HL-60 (cell line): ENCODE measurements around the gene CLC.

ENCODE experiments used
- DNase-seq, 2 experiments: peaks; one replicate each; pipeline ENCODE4 v3.0.0-alpha.2; 2010 to 2020; ENCODE audit warnings: low read depth in 1 of 2, low spot score in 1 of 2
- H3K27ac ChIP-seq: fragments of 250-450 bp; sonication (Bioruptor Pico); replicated peaks from 2 replicates; pipeline ENCODE4 v1.5.1; 2020; ENCODE audit warnings: mild to moderate bottlenecking, moderate library complexity
- H3K27me3 ChIP-seq: fragments of 250-450 bp; sonication (Bioruptor Pico); 2 replicates; pipeline ENCODE4 v1.5.1; 2021; ENCODE audit warnings: mild to moderate bottlenecking, moderate library complexity; ENCODE audit not compliant: insufficient read depth, poor library complexity, severe bottlenecking
- H3K4me3 ChIP-seq: replicated peaks from 2 replicates; pipeline ENCODE4 v1.5.1; 2011; ENCODE audit warnings: mild to moderate bottlenecking, control low read depth, low read length; ENCODE audit not compliant: insufficient read depth
- GABPA ChIP-seq: IDR thresholded peaks from 2 replicates; pipeline ENCODE4 v1.6.1; 2012; ENCODE audit warnings: low read depth
- POLR2AphosphoS5 ChIP-seq: IDR thresholded peaks from 2 replicates; pipeline ENCODE4 v1.6.1; 2012; ENCODE audit warnings: low read depth
- SPI1 ChIP-seq: IDR thresholded peaks from 2 replicates; pipeline ENCODE4 v1.6.1; 2012; ENCODE audit warnings: low read depth, mild to moderate bottlenecking, borderline replicate concordance
- long read RNA-seq: library from polyadenylated mRNA; unstranded; transcript quantifications from one replicate; pipeline ENCODE4 v2.0.0, GENCODE V29; 2020
- TF ChIP-seq, protein P1 (sequence below): IDR thresholded peaks from one replicate; pipeline ENCODE4 v1.5.1; 2011; ENCODE audit warnings: low read length, control low read depth, inconsistent platforms; ENCODE audit not compliant: insufficient read depth
- TF ChIP-seq, protein P2 (sequence below): IDR thresholded peaks from 2 replicates; pipeline ENCODE4 v1.6.1; 2012; ENCODE audit warnings: low read depth; ENCODE audit not compliant: insufficient replicate concordance

Gene CLC
- long read RNA-seq = 0 reads

DNA sequence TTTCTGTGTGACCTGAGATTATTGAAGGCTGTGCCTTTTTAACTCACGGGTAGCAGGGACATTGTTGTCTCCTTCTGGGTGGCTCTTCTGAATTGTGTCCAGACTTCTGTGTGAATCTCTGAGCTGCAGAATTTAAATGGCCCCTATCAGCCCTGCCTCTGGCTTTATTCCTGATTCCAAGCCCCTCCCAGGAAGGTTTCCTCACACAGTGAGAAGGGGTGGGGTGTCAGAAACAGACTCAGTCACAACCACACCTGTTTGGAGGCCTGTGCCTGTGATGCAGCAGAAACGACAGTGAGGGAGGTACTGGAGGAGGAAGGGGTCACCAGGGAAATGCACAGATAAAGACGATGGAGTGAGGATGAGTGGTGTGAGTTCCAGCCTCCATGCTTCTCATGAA, at the start of gene CLC:
Gene CLC, minus strand, starts transcription at position 139 of the 400 bp plus-strand sequence. Its CDS starts 77 bp downstream, at position 62.
- TF ChIP-seq, protein P1, sequence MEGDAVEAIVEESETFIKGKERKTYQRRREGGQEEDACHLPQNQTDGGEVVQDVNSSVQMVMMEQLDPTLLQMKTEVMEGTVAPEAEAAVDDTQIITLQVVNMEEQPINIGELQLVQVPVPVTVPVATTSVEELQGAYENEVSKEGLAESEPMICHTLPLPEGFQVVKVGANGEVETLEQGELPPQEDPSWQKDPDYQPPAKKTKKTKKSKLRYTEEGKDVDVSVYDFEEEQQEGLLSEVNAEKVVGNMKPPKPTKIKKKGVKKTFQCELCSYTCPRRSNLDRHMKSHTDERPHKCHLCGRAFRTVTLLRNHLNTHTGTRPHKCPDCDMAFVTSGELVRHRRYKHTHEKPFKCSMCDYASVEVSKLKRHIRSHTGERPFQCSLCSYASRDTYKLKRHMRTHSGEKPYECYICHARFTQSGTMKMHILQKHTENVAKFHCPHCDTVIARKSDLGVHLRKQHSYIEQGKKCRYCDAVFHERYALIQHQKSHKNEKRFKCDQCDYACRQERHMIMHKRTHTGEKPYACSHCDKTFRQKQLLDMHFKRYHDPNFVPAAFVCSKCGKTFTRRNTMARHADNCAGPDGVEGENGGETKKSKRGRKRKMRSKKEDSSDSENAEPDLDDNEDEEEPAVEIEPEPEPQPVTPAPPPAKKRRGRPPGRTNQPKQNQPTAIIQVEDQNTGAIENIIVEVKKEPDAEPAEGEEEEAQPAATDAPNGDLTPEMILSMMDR = no peak
- TF ChIP-seq POLR2AphosphoS5 (no peak), SPI1 (no peak), GABPA (no peak)
- TF ChIP-seq, protein P2, sequence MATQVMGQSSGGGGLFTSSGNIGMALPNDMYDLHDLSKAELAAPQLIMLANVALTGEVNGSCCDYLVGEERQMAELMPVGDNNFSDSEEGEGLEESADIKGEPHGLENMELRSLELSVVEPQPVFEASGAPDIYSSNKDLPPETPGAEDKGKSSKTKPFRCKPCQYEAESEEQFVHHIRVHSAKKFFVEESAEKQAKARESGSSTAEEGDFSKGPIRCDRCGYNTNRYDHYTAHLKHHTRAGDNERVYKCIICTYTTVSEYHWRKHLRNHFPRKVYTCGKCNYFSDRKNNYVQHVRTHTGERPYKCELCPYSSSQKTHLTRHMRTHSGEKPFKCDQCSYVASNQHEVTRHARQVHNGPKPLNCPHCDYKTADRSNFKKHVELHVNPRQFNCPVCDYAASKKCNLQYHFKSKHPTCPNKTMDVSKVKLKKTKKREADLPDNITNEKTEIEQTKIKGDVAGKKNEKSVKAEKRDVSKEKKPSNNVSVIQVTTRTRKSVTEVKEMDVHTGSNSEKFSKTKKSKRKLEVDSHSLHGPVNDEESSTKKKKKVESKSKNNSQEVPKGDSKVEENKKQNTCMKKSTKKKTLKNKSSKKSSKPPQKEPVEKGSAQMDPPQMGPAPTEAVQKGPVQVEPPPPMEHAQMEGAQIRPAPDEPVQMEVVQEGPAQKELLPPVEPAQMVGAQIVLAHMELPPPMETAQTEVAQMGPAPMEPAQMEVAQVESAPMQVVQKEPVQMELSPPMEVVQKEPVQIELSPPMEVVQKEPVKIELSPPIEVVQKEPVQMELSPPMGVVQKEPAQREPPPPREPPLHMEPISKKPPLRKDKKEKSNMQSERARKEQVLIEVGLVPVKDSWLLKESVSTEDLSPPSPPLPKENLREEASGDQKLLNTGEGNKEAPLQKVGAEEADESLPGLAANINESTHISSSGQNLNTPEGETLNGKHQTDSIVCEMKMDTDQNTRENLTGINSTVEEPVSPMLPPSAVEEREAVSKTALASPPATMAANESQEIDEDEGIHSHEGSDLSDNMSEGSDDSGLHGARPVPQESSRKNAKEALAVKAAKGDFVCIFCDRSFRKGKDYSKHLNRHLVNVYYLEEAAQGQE = no peak
- DNase-seq = no peak
- Histone ChIP-seq H3K27ac (no peak within 1 kb of the TSS), H3K27me3 (no peaks in the 10 kb centered on the region), H3K4me3 (peak within 1 kb of the TSS; percentile 8)

DNA sequence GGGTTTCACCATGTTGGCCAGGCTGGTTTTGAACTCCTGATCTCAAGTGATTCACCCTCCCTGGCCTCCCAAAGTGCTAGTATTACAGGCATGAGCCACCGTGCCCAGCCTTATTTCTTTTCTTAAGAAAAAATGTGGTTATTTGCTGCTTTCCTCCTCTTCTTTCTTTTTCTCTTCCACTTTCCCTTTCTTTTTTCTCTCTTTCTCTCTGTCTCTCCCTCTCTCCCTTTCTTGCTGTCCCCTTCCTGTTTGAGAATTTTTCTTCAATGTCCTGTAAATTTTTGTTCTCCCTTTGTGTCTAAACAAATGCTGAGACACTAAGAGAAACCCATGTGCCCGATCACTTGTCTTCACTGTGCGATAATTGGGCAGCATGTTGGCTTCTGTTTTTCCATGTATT, 43.1 kb upstream of the CLC start:
- DNase-seq = no peak
- TF ChIP-seq, protein P1 = no peak
- Histone ChIP-seq H3K27ac (no peak overlapping the region), H3K4me3 (no peak overlapping the region), H3K27me3 (peaks cover 5% of the 10 kb centered on the region)

- no peak for DNase-seq
- Histone ChIP-seq H3K27ac (no peak within 1 kb of the TSS), H3K27me3 (peaks cover 5% of the 10 kb centered on the region), H3K4me3 (no peak within 1 kb of the TSS)
- TF ChIP-seq POLR2AphosphoS5 (no peak), GABPA (no peak), SPI1 (no peak)
- TF ChIP-seq, protein P2 = no peak
- TF ChIP-seq, protein P1 = no peak
These were observed 40.9 kb upstream of the CLC start, which contains the start of gene LEUTX for GRCh38 chr19:39778763-39779162. LEUTX (plus strand) TSS chr19:39778854; CDS start chr19:39778921, 67 bp downstream.

DNA sequence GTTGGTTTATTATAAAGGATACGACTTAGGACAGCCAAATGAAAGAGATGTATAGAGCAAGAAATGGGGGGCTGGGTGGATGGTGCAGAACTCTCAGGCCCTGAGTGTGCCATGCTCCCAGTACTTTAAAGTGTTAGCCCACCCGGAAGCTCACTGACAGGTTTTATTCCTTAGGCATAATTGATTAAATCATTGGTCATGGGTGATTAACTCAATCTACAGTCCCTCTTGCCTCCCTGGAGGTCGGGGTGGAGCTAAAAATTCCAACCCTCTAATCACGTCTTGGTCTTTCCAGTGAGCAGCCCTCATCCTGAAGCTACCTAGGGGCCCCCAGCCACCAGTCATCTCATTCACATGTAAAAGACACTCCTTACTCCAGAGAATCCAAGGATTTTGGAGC, 31.0 kb upstream of the CLC start:
- Histone ChIP-seq H3K27ac (no peak overlapping the region), H3K27me3 (no peaks in the 10 kb centered on the region), H3K4me3 (no peak overlapping the region)
- TF ChIP-seq GABPA (no peak), SPI1 (no peak)
- TF ChIP-seq, protein P1 = no peak
- no peak for DNase-seq
